Measurements from ENCODE around the gene ADAT3. TPM values are rescaled to one million over a fixed set of nuclear protein-coding genes. Genes with fewer than 3 reads are reported as not detected.

ADAT3 gene
- total and polyA plus RNA-seq, 10 donors = 3.2 to 11.0 (median 8.2) TPM

GRCh38 chr19:1918975-1919374 lies 13.8 kb downstream of the ADAT3 start:
- peaks cover 0 to 28% (median 7%) of the 10 kb centered on the region in 6 donors for H3K4me1 ChIP-seq
- no peaks in the 10 kb centered on the region for H3K27me3 ChIP-seq (replicated peaks in 1 of 7)
- no peaks in the 10 kb centered on the region for H3K9me3 ChIP-seq
- no peak overlapping the region for H3K27ac ChIP-seq
- no peak overlapping the region for H3K4me3 ChIP-seq
- no peak for DNase-seq
- TF ChIP-seq POLR2AphosphoS5 (IDR thresholded peaks at IDR 0.05) (peak in 1 of 3 donors; percentile 50), POLR2A (IDR thresholded peaks at IDR 0.05) (no peak)
- TF ChIP-seq, protein P1, sequence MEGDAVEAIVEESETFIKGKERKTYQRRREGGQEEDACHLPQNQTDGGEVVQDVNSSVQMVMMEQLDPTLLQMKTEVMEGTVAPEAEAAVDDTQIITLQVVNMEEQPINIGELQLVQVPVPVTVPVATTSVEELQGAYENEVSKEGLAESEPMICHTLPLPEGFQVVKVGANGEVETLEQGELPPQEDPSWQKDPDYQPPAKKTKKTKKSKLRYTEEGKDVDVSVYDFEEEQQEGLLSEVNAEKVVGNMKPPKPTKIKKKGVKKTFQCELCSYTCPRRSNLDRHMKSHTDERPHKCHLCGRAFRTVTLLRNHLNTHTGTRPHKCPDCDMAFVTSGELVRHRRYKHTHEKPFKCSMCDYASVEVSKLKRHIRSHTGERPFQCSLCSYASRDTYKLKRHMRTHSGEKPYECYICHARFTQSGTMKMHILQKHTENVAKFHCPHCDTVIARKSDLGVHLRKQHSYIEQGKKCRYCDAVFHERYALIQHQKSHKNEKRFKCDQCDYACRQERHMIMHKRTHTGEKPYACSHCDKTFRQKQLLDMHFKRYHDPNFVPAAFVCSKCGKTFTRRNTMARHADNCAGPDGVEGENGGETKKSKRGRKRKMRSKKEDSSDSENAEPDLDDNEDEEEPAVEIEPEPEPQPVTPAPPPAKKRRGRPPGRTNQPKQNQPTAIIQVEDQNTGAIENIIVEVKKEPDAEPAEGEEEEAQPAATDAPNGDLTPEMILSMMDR (IDR thresholded peaks at IDR 0.05 in 8 of 11, conservative IDR thresholded peaks at IDR 0.05 in 3 of 11) = no peak
- H3K36me3 ChIP-seq = peaks cover 0 to 98% (median 63%) of the 10 kb centered on the region in 6 donors
- intact Hi-C loops (cut with DNase I; ENCODE audit: low total_unique reads) = no loop called here
- 96 to 97% (median 96%) methylated on average over 28 of the region's 28 CpGs for WGBS, 5 donors

- intact Hi-C loops (cut with DNase I; ENCODE audit: low total_unique reads) = no loop called here
- no peak for DNase-seq
- Histone ChIP-seq H3K27ac (no peak overlapping the region), H3K4me1 (peaks cover 0 to 36% (median 5%) of the 10 kb centered on the region in 6 donors), H3K9me3 (no peaks in the 10 kb centered on the region), H3K27me3 (replicated peaks in 1 of 7) (no peaks in the 10 kb centered on the region), H3K4me3 (no peak overlapping the region), H3K36me3 (peaks cover 0 to 99% (median 63%) of the 10 kb centered on the region in 6 donors)
- TF ChIP-seq, protein P1 (IDR thresholded peaks at IDR 0.05 in 8 of 11, conservative IDR thresholded peaks at IDR 0.05 in 3 of 11) = no peak
- no peak for TF ChIP-seq POLR2A (IDR thresholded peaks at IDR 0.05)
- no peak for TF ChIP-seq POLR2AphosphoS5 (IDR thresholded peaks at IDR 0.05)
- 94 to 98% (median 95%) methylated on average over 15 to 19 of the region's 19 CpGs for WGBS, 5 donors
Measured at GRCh38 chr19:1920644-1921043, 15.4 kb downstream of the ADAT3 start.

DNA sequence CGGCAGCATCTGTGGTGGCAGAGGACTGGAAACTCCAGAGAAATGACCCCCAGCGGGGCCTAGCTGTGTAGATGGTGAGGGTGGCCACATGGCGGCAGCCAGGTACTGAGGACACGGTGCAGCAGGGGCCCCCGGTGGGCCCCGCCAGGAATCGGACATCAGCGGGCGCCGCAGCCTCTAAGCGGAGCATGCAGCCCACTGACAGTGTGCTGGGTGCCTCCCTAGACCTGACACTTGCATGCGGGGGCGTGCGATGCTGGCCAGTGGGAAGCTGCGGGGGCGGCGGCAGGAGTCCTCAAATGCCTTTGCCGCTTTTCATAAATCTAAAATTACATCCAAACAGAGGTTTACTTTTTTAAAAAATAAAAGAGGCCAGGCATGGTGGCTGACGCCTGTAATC lies 16.1 kb downstream of the ADAT3 start:
- intact Hi-C loops (cut with DNase I; ENCODE audit: low total_unique reads) = no loop called here
- WGBS, 5 donors = 89 to 91% (median 91%) methylated on average over 11 to 19 of the region's 19 CpGs
- DNase-seq = no peak

DNA sequence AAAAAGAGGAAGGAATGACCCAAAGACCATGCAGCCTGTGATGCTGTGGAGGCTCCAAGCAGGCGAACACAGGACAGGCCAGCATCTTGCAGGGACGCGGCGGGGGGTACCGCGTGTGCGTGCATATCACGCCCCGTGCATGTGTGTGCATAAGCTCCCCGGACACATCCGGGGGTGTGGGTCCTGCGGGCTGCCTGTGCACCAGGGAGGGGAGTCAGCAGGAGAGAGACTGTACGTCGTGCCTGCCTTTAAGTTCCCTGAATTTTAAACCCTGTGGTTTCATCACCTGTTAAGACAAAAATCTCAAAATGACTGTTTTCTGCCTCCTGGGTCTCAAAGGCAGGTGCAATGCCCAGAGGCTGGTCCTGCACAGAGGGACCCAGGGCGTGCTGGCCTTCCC lies 16.6 kb downstream of the ADAT3 start:
- H3K4me3 ChIP-seq = no peak overlapping the region
- TF ChIP-seq, protein P1 (IDR thresholded peaks at IDR 0.05 in 8 of 11, conservative IDR thresholded peaks at IDR 0.05 in 3 of 11) = no peak
- TF ChIP-seq POLR2A (IDR thresholded peaks at IDR 0.05) (no peak), POLR2AphosphoS5 (IDR thresholded peaks at IDR 0.05) (peak in 1 of 3 donors; percentile 36)
- DNase-seq = no peak
- H3K36me3 ChIP-seq = peaks cover 0 to 93% (median 63%) of the 10 kb centered on the region in 6 donors
- H3K9me3 ChIP-seq = no peaks in the 10 kb centered on the region
- no peaks in the 10 kb centered on the region for H3K27me3 ChIP-seq (replicated peaks in 1 of 7)
- intact Hi-C loops (cut with DNase I; ENCODE audit: low total_unique reads) = no loop called here
- H3K4me1 ChIP-seq = peaks cover 0 to 32% (median 5%) of the 10 kb centered on the region in 6 donors
- H3K27ac ChIP-seq = peak overlapping the region in 2 of 8 donors; percentile 11 to 16
- 80 to 90% (median 86%) methylated on average over 15 of the region's 15 CpGs for WGBS, 5 donors

More for the DNA sequence above, 16.1 kb downstream of the ADAT3 start:
- H3K36me3 ChIP-seq = peaks cover 0 to 98% (median 63%) of the 10 kb centered on the region in 6 donors
- H3K4me3 ChIP-seq = no peak overlapping the region
- TF ChIP-seq, protein P1 (IDR thresholded peaks at IDR 0.05 in 8 of 11, conservative IDR thresholded peaks at IDR 0.05 in 3 of 11) = no peak
- TF ChIP-seq POLR2AphosphoS5 (IDR thresholded peaks at IDR 0.05) = peak in 1 of 3 donors; percentile 2
- no peaks in the 10 kb centered on the region for H3K27me3 ChIP-seq (replicated peaks in 1 of 7)
- H3K27ac ChIP-seq = no peak overlapping the region
- H3K4me1 ChIP-seq = peaks cover 0 to 36% (median 5%) of the 10 kb centered on the region in 6 donors
- H3K9me3 ChIP-seq = no peaks in the 10 kb centered on the region

Data from spleen (tissue), 11 donors.